HepG2 (cell line): ENCODE measurements around the gene LCE7A. TPM values are rescaled to one million over a fixed set of nuclear protein-coding genes. Genes with fewer than 3 reads are reported as not detected.

Source experiments
- ATAC-seq: fragments of 200-7000 bp; cut with Tn5 transposase; 3 replicates; pipeline ENCODE4 v1.9.1; 2020; ENCODE audit warnings: mild to moderate bottlenecking, moderate library complexity
- BruUV-seq: library from RNA; stranded (reverse); fragments of 400-500 nt; replicated peaks from 2 replicates; lab custom pipeline; 2021; lab: Mats Ljungman, UMichigan
- CTCF ChIA-PET: fragments of 300-600 bp; formaldehyde crosslinking; extraction: SDS; loops from one replicate; lab custom pipeline; 2021; ENCODE audit warnings: low total read pairs, inconsistent platforms, low intra/inter-chr PET ratio; lab: Yijun Ruan, JAX
- POLR2A ChIA-PET: fragments of 350-600 bp; sonication (Branson Sonifier 250); formaldehyde crosslinking; loops from one replicate; lab custom pipeline; 2020; ENCODE audit warnings: antibody characterized with exemption, inconsistent platforms; lab: Yijun Ruan, JAX
- DNase-seq: peaks from one replicate; pipeline ENCODE4 v3.0.0-alpha.2; 2015; ENCODE audit warnings: low spot score
- FAIRE-seq: peaks from 3 replicates; lab custom pipeline; 2011; peaks lifted over from hg19 to GRCh38; lab: Jason Lieb, UNC
- H2AFZ ChIP-seq: one replicate; pipeline ENCODE4 v1.6.1; 2011; ENCODE audit warnings: low read length, inconsistent platforms
- H3K27ac ChIP-seq: fragments of 300-600 bp; 3 replicates; pipeline ENCODE4 v1.8.0; 2011; ENCODE audit warnings: mixed run types, mild to moderate bottlenecking, mixed read lengths, low read length, inconsistent platforms; ENCODE audit not compliant: insufficient read depth; ENCODE audit errors: extremely low read length
- H3K27me3 ChIP-seq, 2 experiments: fragments of 200-600 bp in 1 of 2; 2 replicates in 1 of 2; 3 replicates in 1 of 2; pipeline versions ENCODE4 v1.6.0 to v1.8.0; 2011; ENCODE audit warnings: low read length in 2 of 2, mild to moderate bottlenecking in 2 of 2, moderate library complexity in 2 of 2, inconsistent platforms in 1 of 2; ENCODE audit not compliant: insufficient read depth in 2 of 2, control insufficient read depth in 1 of 2
- H3K36me3 ChIP-seq, 2 experiments: fragments of 200-600 bp in 1 of 2; replicated peaks in 1 of 2; 2 replicates in 1 of 2; 3 replicates in 1 of 2; pipeline versions ENCODE4 v1.5.1 to v1.8.0; 2011; ENCODE audit warnings: low read length in 2 of 2, inconsistent platforms in 1 of 2; ENCODE audit not compliant: insufficient read depth in 2 of 2, control insufficient read depth in 1 of 2
- H3K4me1 ChIP-seq: 2 replicates; pipeline ENCODE4 v1.5.1; 2012; ENCODE audit warnings: low read length, inconsistent platforms; ENCODE audit not compliant: insufficient read depth
- H3K4me2 ChIP-seq: 2 replicates; pipeline ENCODE4 v1.6.0; 2011; ENCODE audit warnings: low read depth, low read length, inconsistent platforms
- H3K4me3 ChIP-seq, 3 experiments: fragments of 200-600 bp in 1 of 3; sonication (generic), shearing (Covaris generic) in 1 of 3; replicated peaks in 1 of 3; 2 replicates each; pipeline ENCODE4 v1.5.1; 2011 to 2016; ENCODE audit warnings: low read length in 3 of 3, inconsistent platforms in 2 of 3, low read depth in 2 of 3, mild to moderate bottlenecking in 2 of 3, control low read depth in 1 of 3, mixed read lengths in 1 of 3; ENCODE audit not compliant: insufficient read depth in 1 of 3
- H3K79me2 ChIP-seq: one replicate; pipeline ENCODE4 v1.6.1; 2011; ENCODE audit warnings: low read length, inconsistent platforms; ENCODE audit not compliant: insufficient read depth
- H3K9ac ChIP-seq: 2 replicates; pipeline ENCODE4 v1.6.0; 2011; ENCODE audit warnings: mild to moderate bottlenecking, low read depth, low read length, inconsistent platforms; ENCODE audit not compliant: insufficient read depth
- H3K9me3 ChIP-seq: 2 replicates; pipeline ENCODE4 v1.5.1; 2012; ENCODE audit warnings: mild to moderate bottlenecking, low read length
- H4K20me1 ChIP-seq: 2 replicates; pipeline ENCODE4 v1.6.0; 2011; ENCODE audit warnings: inconsistent platforms, mild to moderate bottlenecking, low read length, moderate library complexity; ENCODE audit not compliant: insufficient read depth
- ATF5 ChIP-seq: sonication (generic); formaldehyde crosslinking; IDR thresholded peaks from 2 replicates; pipeline ENCODE4 v1.4.0; 2020; ENCODE audit warnings: mild to moderate bottlenecking, low read depth, missing genetic modification reagents
- BRCA1 ChIP-seq: sonication (generic); formaldehyde crosslinking; IDR thresholded peaks from 2 replicates; pipeline ENCODE4 v1.4.0; 2020; ENCODE audit warnings: missing genetic modification reagents
- ELF3 ChIP-seq: IDR thresholded peaks from 2 replicates; pipeline ENCODE4 v1.6.1; 2016; ENCODE audit warnings: missing genetic modification reagents, missing compliant biosample characterization
- FIP1L1 ChIP-seq: fragments of 200-400 bp; formaldehyde crosslinking; IDR thresholded peaks from 2 replicates; pipeline ENCODE4 v1.6.1; 2018; ENCODE audit warnings: low read depth, mild to moderate bottlenecking, low read length, moderate library complexity, borderline replicate concordance; ENCODE audit not compliant: insufficient read depth
- MEF2D ChIP-seq: sonication (generic); formaldehyde crosslinking; IDR thresholded peaks from 2 replicates; pipeline ENCODE4 v1.5.1; 2020; ENCODE audit warnings: mild to moderate bottlenecking, missing genetic modification reagents
- MEIS1 ChIP-seq: sonication (generic); formaldehyde crosslinking; IDR thresholded peaks from 2 replicates; pipeline ENCODE4 v1.9.0; 2021; ENCODE audit warnings: mild to moderate bottlenecking, missing genetic modification reagents, moderate library complexity, borderline replicate concordance
- MLX ChIP-seq: IDR thresholded peaks from 2 replicates; pipeline ENCODE4 v1.6.1; 2016
- PITX1 ChIP-seq: sonication (generic); formaldehyde crosslinking; IDR thresholded peaks from 2 replicates; pipeline ENCODE4 v1.5.1; 2020; ENCODE audit warnings: mild to moderate bottlenecking, missing genetic modification reagents
- PTBP1 ChIP-seq: fragments of 200-400 bp; formaldehyde crosslinking; IDR thresholded peaks from 2 replicates; pipeline ENCODE4 v1.6.1; 2018; ENCODE audit warnings: low read length, low read depth; ENCODE audit not compliant: poor library complexity, severe bottlenecking
- YEATS4 ChIP-seq: sonication (generic); formaldehyde crosslinking; IDR thresholded peaks from 2 replicates; pipeline ENCODE4 v1.4.0; 2020; ENCODE audit warnings: missing genetic modification reagents, borderline replicate concordance
- ZBTB33 ChIP-seq: sonication (generic); formaldehyde crosslinking; IDR thresholded peaks from 2 replicates; pipeline ENCODE4 v1.4.0; 2020; ENCODE audit warnings: missing genetic modification reagents
- ZBTB4 ChIP-seq: sonication (generic); formaldehyde crosslinking; IDR thresholded peaks from 2 replicates; pipeline ENCODE4 v1.4.0; 2020; ENCODE audit warnings: missing genetic modification reagents, mild to moderate bottlenecking, borderline replicate concordance
- ZFP41 ChIP-seq: sonication (generic); formaldehyde crosslinking; IDR thresholded peaks from 2 replicates; pipeline ENCODE4 v1.4.0; 2020; ENCODE audit warnings: mild to moderate bottlenecking, missing genetic modification reagents, borderline replicate concordance
- ZMAT5 ChIP-seq: sonication (generic); formaldehyde crosslinking; IDR thresholded peaks from 2 replicates; pipeline ENCODE4 v1.5.0; 2020; ENCODE audit warnings: mild to moderate bottlenecking, low read depth, missing genetic modification reagents, borderline replicate concordance
- ZMYM3 ChIP-seq: sonication (generic); formaldehyde crosslinking; IDR thresholded peaks from 2 replicates; pipeline ENCODE4 v1.5.1; 2020; ENCODE audit warnings: mild to moderate bottlenecking, missing genetic modification reagents
- ZNF484 ChIP-seq: sonication (generic); formaldehyde crosslinking; IDR thresholded peaks from 2 replicates; pipeline ENCODE4 v1.5.1; 2020; ENCODE audit warnings: mild to moderate bottlenecking, low read depth, missing genetic modification reagents, borderline replicate concordance
- ZNF644 ChIP-seq: IDR thresholded peaks from 2 replicates; pipeline ENCODE4 v1.6.1; 2016; ENCODE audit warnings: low read depth
- ZNF720 ChIP-seq: sonication (generic); formaldehyde crosslinking; IDR thresholded peaks from 2 replicates; pipeline ENCODE4 v1.4.0; 2020; ENCODE audit warnings: missing genetic modification reagents
- ZNF75D ChIP-seq: sonication (generic); formaldehyde crosslinking; IDR thresholded peaks from 2 replicates; pipeline ENCODE4 v1.8.1; 2023; ENCODE audit warnings: missing genetic modification reagents, mild to moderate bottlenecking, borderline replicate concordance
- in situ Hi-C: cut with HindIII; loops from 2 replicates; pipeline ENCODE4 v1.10.0; 2017; ENCODE audit warnings: low pct_unique_long_range_greater_than_20kb; ENCODE audit not compliant: extremely low pct_ligation_motif_present
- intact Hi-C: fragments of 100-400 bp; cut with micrococcal nuclease; formaldehyde crosslinking; loops from one replicate; pipeline ENCODE4 v1.10.0; 2022; ENCODE audit not compliant: unreplicated experiment
- polyA plus RNA-seq, 8 experiments: library from polyadenylated mRNA; depleted of rRNA in 3 of 8; stranded (reverse) in 7 of 8; unstranded in 1 of 8; fragments of >200 nt; fragmentation: Illumina TruSeq in 4 of 8; extraction: Trizol in 4 of 8; gene quantifications; 2 replicates each; pipeline versions ENCODE4 v1.2.1 to v1.2.3, GENCODE V29; 2011 to 2016; ENCODE audit warnings: low read depth in 4 of 8, missing spikeins in 1 of 8, mixed read lengths in 1 of 8; ENCODE audit not compliant: insufficient read depth in 1 of 8
- total RNA-seq, 5 experiments: library from RNA; depleted of rRNA; stranded (reverse); fragments of >200 nt; fragmentation: Illumina TruSeq; extraction: Trizol; gene quantifications; 2 replicates each; pipeline ENCODE4 v1.2.3, GENCODE V29; 2016; ENCODE audit warnings: low read depth in 1 of 5

The LCE7A gene
- total and polyA plus RNA-seq, 2 of the 13 experiments (the other 11 are each of a cell fraction or from before 2014, with no cell fraction given) = not detected

GRCh38 chr1:152873495-152873894 is 13.7 kb downstream of the LCE7A start:
- FAIRE-seq = no peak
- Histone ChIP-seq H3K4me2 (no peak overlapping the region), H3K27ac (no peak overlapping the region), H3K4me3 (no peak overlapping the region), H3K4me1 (peaks cover 6% of the 10 kb centered on the region), H4K20me1 (no peaks in the 10 kb centered on the region), H3K36me3 (no peaks in the 10 kb centered on the region), H3K27me3 (no peaks in the 10 kb centered on the region), H3K9me3 (no peaks in the 10 kb centered on the region), H2AFZ (no peak overlapping the region), H3K9ac (no peak overlapping the region), H3K79me2 (no peaks in the 10 kb centered on the region)
- no peak for ATAC-seq
- no peak for DNase-seq
- no TSS peak for BruUV-seq
- in situ Hi-C loops = loop anchor here (5.0 to 10.0 kb wide), 3 partner anchors 54 to 351 kb away; no protein-coding TSS in a partner anchor
- intact Hi-C loops = no loop called here
- ChIA-PET POLR2A (no interaction called here), CTCF (no interaction called here)
- no peak for TF ChIP-seq ZNF484 (CRISPR knock-in tag)
- TF ChIP-seq MEF2D = no peak
- TF ChIP-seq MLX (CRISPR knock-in tag) = no peak
- no peak for TF ChIP-seq ZBTB4 (CRISPR knock-in tag)
- TF ChIP-seq ATF5 (CRISPR knock-in tag) = no peak
- no peak for TF ChIP-seq MEIS1 (CRISPR knock-in tag)
- TF ChIP-seq ZBTB33 (CRISPR knock-in tag) = no peak
- TF ChIP-seq ELF3 (CRISPR knock-in tag) = no peak
- TF ChIP-seq ZFP41 = no peak
- no peak for TF ChIP-seq PTBP1
- no peak for TF ChIP-seq ZNF75D (CRISPR knock-in tag)
- TF ChIP-seq YEATS4 (CRISPR knock-in tag) = no peak
- TF ChIP-seq FIP1L1 = no peak
- TF ChIP-seq BRCA1 (CRISPR knock-in tag) = no peak
- TF ChIP-seq ZMYM3 = no peak
- TF ChIP-seq ZNF644 = no peak
- TF ChIP-seq ZMAT5 = no peak
- TF ChIP-seq ZNF720 (CRISPR knock-in tag) = no peak
- TF ChIP-seq PITX1 (CRISPR knock-in tag) = no peak
